WI38 (cell line): ENCODE results near the gene INSIG1.

Experiments
- H3K4me3 ChIP-seq: 2 replicates; pipeline ENCODE4 v1.5.1; 2011; ENCODE audit warnings: low read depth, mild to moderate bottlenecking, control low read depth, low read length
- TF ChIP-seq, protein P1 (sequence below): IDR thresholded peaks from 2 replicates; pipeline ENCODE4 v1.5.1; 2012; ENCODE audit warnings: low read depth, mild to moderate bottlenecking, control low read depth, low read length

INSIG1 gene

GRCh38 chr7:155274633-155275355 lies 22.9 kb upstream of the INSIG1 start:
- TF ChIP-seq, protein P1, sequence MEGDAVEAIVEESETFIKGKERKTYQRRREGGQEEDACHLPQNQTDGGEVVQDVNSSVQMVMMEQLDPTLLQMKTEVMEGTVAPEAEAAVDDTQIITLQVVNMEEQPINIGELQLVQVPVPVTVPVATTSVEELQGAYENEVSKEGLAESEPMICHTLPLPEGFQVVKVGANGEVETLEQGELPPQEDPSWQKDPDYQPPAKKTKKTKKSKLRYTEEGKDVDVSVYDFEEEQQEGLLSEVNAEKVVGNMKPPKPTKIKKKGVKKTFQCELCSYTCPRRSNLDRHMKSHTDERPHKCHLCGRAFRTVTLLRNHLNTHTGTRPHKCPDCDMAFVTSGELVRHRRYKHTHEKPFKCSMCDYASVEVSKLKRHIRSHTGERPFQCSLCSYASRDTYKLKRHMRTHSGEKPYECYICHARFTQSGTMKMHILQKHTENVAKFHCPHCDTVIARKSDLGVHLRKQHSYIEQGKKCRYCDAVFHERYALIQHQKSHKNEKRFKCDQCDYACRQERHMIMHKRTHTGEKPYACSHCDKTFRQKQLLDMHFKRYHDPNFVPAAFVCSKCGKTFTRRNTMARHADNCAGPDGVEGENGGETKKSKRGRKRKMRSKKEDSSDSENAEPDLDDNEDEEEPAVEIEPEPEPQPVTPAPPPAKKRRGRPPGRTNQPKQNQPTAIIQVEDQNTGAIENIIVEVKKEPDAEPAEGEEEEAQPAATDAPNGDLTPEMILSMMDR: no peak
- H3K4me3 ChIP-seq: no peak overlapping the region

DNA sequence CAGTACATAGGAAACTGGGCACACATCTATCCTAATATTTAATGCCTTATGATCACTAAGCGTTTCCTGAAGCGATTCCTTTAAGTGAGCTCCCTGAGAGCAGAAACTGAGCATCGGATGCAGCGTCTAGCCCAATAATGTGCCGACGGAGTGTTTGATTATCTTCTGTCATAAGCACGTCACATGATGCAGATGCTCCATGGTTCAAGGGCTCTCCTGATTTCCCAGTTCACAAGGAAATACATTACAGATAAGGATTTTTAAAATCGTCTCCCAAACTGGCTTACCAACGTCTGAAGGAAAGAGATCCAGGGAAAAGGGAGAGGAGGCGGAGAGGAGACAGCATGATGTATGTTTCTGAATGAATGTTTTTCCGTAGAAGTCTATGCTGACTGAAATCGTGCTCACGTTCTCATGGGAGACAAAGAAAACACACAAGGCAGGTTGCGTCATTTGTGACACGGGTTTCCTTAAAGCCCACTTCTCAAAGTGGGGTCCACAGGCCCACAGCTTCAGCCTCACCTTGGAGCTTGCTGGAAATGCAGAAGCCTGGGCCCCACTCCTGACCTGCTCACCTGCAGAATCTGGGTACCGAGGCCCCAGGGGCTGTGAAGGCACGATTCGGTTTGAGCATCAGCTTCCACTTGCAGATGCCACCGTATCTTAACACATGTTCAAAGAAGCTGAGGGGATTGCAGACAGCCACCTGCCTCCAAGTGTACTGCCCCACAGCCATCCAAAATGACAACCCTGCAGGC lies 21.5 kb upstream of the INSIG1 start:
- no peak overlapping the region for H3K4me3 ChIP-seq
- TF ChIP-seq, protein P1: no peak

- TF ChIP-seq, protein P1: no peak
- H3K4me3 ChIP-seq: no peak overlapping the region
These were observed 20.8 kb upstream of the INSIG1 start for GRCh38 chr7:155276800-155277375.

DNA sequence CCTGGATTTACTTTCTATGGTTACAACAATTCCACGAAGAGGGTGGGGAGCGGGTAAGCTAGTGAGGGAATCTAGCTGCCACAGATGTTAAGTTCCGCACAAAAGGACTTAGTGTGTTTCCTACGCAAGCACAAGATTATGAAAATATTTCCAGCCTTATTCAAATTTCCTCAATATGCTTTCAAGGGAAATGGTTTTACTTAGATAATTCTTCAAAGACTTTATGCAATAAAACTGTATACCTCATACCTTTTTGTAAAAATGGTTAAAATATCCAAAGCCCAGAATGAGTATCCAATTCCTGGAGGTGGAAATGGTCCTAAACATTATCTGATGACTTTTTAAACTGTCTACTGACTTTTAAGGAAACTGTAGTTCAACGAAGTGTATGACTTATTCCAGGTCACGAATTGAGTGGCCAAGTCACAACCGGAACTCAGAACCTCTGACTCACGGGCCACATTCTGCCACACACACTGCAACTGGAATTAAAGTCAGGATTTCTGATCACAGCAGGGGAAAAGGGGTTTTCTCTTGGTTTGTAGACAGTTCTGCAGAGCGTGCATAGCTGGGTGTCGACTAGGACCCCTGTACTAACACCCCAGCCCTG lies 20.2 kb upstream of the INSIG1 start:
- H3K4me3 ChIP-seq: no peak overlapping the region
- TF ChIP-seq, protein P1: no peak

DNA sequence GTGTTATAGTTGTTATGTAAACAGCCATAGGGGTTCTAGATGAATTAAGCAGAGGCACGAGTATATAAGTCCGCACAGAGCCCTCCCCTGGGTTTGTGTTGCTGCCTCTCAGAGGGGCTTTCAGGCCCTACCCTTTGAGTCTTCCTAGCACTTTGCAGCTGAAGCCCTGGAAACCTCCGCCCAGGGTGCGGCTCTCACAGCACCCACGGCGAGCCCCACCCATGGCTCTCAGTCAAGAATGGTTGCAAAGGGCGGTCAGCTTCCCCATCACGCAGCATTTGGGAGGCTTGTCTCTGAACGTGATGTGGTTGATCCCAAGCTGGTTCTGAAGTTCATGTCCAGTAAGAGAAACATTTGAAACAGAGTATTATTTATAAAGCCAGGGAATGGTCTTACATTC lies 18.8 kb upstream of the INSIG1 start:
- no peak overlapping the region for H3K4me3 ChIP-seq
- TF ChIP-seq, protein P1: no peak

- TF ChIP-seq, protein P1: no peak
- H3K4me3 ChIP-seq: no peak overlapping the region
These were observed 17.8 kb upstream of the INSIG1 start for GRCh38 chr7:155279787-155280445.
